Keratinocyte (primary cell): ENCODE data around the gene TRAF7. TPM values are rescaled to one million over a fixed set of nuclear protein-coding genes. Genes with fewer than 3 reads are reported as not detected.

Experiments used
- DNase-seq: peaks from one replicate; pipeline ENCODE4 v3.0.0-alpha.2; 2011; ENCODE audit warnings: low read depth, missing footprints, low spot score
- FAIRE-seq: peaks from 2 replicates; lab custom pipeline; 2011; peaks lifted over from hg19 to GRCh38; lab: Jason Lieb, UNC
- H2AFZ ChIP-seq: 2 replicates; pipeline ENCODE4 v1.6.0; 2012; ENCODE audit warnings: low read length, control low read depth, inconsistent platforms; ENCODE audit not compliant: control insufficient read depth
- H3K27ac ChIP-seq: 2 replicates; pipeline ENCODE4 v1.5.1; 2011; ENCODE audit warnings: low read length; ENCODE audit not compliant: control insufficient read depth, insufficient read depth
- H3K27me3 ChIP-seq: 3 replicates; pipeline ENCODE4 v1.6.0; 2011; ENCODE audit warnings: low read length; ENCODE audit not compliant: control insufficient read depth, insufficient read depth; ENCODE audit errors: extremely low read depth
- H3K36me3 ChIP-seq, 2 experiments: 2 replicates in 1 of 2; 3 replicates in 1 of 2; pipeline ENCODE4 v1.5.1; 2011; ENCODE audit warnings: low read length in 2 of 2, mild to moderate bottlenecking in 1 of 2; ENCODE audit not compliant: control insufficient read depth in 2 of 2, insufficient read depth in 2 of 2; ENCODE audit errors: extremely low read depth in 1 of 2
- H3K4me1 ChIP-seq: 3 replicates; pipeline ENCODE4 v1.5.1; 2011; ENCODE audit warnings: low read length; ENCODE audit not compliant: control insufficient read depth, insufficient read depth; ENCODE audit errors: extremely low read depth
- H3K4me2 ChIP-seq: 3 replicates; pipeline ENCODE4 v1.6.0; 2011; ENCODE audit warnings: low read depth, low read length; ENCODE audit not compliant: control insufficient read depth, insufficient read depth; ENCODE audit errors: extremely low read depth
- H3K4me3 ChIP-seq, 3 experiments: fragments of 200-600 bp in 1 of 3; sonication (generic) in 1 of 3; 2 replicates in 2 of 3; 3 replicates in 1 of 3; pipeline ENCODE4 v1.5.1; 2011 to 2016; ENCODE audit warnings: low read length in 3 of 3, mild to moderate bottlenecking in 3 of 3, control low read depth in 2 of 3, inconsistent platforms in 1 of 3, low read depth in 1 of 3, mixed read lengths in 1 of 3, mixed run types in 1 of 3, moderate library complexity in 1 of 3; ENCODE audit not compliant: control insufficient read depth in 2 of 3, insufficient read depth in 2 of 3; ENCODE audit errors: extremely low read depth in 1 of 3
- H3K79me2 ChIP-seq: 2 replicates; pipeline ENCODE4 v1.6.0; 2012; ENCODE audit warnings: low read length; ENCODE audit not compliant: control insufficient read depth, insufficient read depth
- H3K9ac ChIP-seq: 3 replicates; pipeline ENCODE4 v1.6.0; 2011; ENCODE audit warnings: low read length; ENCODE audit not compliant: control insufficient read depth, insufficient read depth; ENCODE audit errors: extremely low read depth
- H3K9me1 ChIP-seq: 3 replicates; pipeline ENCODE4 v1.6.0; 2011; ENCODE audit warnings: low read length; ENCODE audit not compliant: control insufficient read depth, insufficient read depth; ENCODE audit errors: extremely low read depth
- H3K9me3 ChIP-seq: 2 replicates; pipeline ENCODE4 v1.5.1; 2012; ENCODE audit warnings: low read depth, low read length; ENCODE audit not compliant: control insufficient read depth
- H4K20me1 ChIP-seq: 3 replicates; pipeline ENCODE4 v1.6.0; 2011; ENCODE audit warnings: low read length; ENCODE audit not compliant: control insufficient read depth, insufficient read depth; ENCODE audit errors: extremely low read depth
- EZH2 ChIP-seq: IDR thresholded peaks from one replicate; pipeline ENCODE4 v1.6.1; 2012; ENCODE audit warnings: inconsistent platforms, mild to moderate bottlenecking, low read length, moderate library complexity
- dilution Hi-C: fragments of 300-500 bp; cut with MboI; formaldehyde crosslinking; loops from one replicate; pipeline ENCODE4 v1.7.0; 2020; ENCODE audit warnings: low sequenced_read_pairs; ENCODE audit not compliant: extremely low pct_ligation_motif_present
- polyA plus RNA-seq, 5 experiments: library from polyadenylated mRNA; depleted of rRNA in 3 of 5; stranded (reverse) in 3 of 5; stranded (forward) in 1 of 5; unstranded in 1 of 5; fragments of >200 nt; gene quantifications; 1 replicate in 1 of 5; 2 replicates in 3 of 5; 3 replicates in 1 of 5; pipeline versions ENCODE4 v1.2.1 to v1.2.3, GENCODE V29; 2011 to 2012; ENCODE audit warnings: missing spikeins in 2 of 5, low read depth in 1 of 5, low replicate concordance in 1 of 5
- TF ChIP-seq, protein P1 (sequence below), 3 experiments: IDR thresholded peaks in 1 of 3; conservative IDR thresholded peaks in 1 of 3; optimal IDR thresholded peaks in 1 of 3; 2 replicates in 2 of 3; 3 replicates in 1 of 3; pipeline versions ENCODE3 to v1.5.1; 2011; ENCODE audit warnings: low read length in 3 of 3, mild to moderate bottlenecking in 3 of 3, moderate library complexity in 2 of 3, control low read depth in 1 of 3, inconsistent platforms in 1 of 3; ENCODE audit not compliant: insufficient read depth in 2 of 3; ENCODE audit errors: extremely low read depth in 1 of 3

TRAF7 gene
- polyA plus RNA-seq, 1 donor (not counting 4 experiments of a cell fraction or from before 2014, with no cell fraction given): 38.4 TPM

GRCh38 chr16:2210386-2211365, 55.1 kb downstream of the TRAF7 start, which contains the start of gene BRICD5:
TSS of gene BRICD5 (minus strand) at chr16:2210863. CDS start at chr16:2210833, 30 bp downstream.
- Histone ChIP-seq H3K9ac (no peak within 1 kb of the TSS), H3K36me3 (peaks cover 12 to 26% of the 10 kb centered on the region in 2 experiments), H3K79me2 (peaks cover 26% of the 10 kb centered on the region), H3K9me1 (no peaks in the 10 kb centered on the region), H3K27me3 (no peaks in the 10 kb centered on the region), H2AFZ (no peak within 1 kb of the TSS), H3K4me2 (no peak within 1 kb of the TSS), H3K9me3 (no peaks in the 10 kb centered on the region), H3K4me3 (no peak within 1 kb of the TSS), H4K20me1 (no peaks in the 10 kb centered on the region), H3K4me1 (peaks cover 17% of the 10 kb centered on the region), H3K27ac (no peak within 1 kb of the TSS)
- FAIRE-seq: no peak
- dilution Hi-C loops: no loop called here
- no peak for TF ChIP-seq EZH2
- TF ChIP-seq, protein P1, sequence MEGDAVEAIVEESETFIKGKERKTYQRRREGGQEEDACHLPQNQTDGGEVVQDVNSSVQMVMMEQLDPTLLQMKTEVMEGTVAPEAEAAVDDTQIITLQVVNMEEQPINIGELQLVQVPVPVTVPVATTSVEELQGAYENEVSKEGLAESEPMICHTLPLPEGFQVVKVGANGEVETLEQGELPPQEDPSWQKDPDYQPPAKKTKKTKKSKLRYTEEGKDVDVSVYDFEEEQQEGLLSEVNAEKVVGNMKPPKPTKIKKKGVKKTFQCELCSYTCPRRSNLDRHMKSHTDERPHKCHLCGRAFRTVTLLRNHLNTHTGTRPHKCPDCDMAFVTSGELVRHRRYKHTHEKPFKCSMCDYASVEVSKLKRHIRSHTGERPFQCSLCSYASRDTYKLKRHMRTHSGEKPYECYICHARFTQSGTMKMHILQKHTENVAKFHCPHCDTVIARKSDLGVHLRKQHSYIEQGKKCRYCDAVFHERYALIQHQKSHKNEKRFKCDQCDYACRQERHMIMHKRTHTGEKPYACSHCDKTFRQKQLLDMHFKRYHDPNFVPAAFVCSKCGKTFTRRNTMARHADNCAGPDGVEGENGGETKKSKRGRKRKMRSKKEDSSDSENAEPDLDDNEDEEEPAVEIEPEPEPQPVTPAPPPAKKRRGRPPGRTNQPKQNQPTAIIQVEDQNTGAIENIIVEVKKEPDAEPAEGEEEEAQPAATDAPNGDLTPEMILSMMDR (optimal IDR thresholded peaks at IDR 0.05 in 1 of 3, IDR thresholded peaks at IDR 0.05 in 1 of 3, conservative IDR thresholded peaks at IDR 0.05 in 1 of 3; ENCODE audit: extremely low read depth in 1 of 3, insufficient read depth in 2 of 3, low read length in 3 of 3): no peak
- DNase-seq: no peak

DNA sequence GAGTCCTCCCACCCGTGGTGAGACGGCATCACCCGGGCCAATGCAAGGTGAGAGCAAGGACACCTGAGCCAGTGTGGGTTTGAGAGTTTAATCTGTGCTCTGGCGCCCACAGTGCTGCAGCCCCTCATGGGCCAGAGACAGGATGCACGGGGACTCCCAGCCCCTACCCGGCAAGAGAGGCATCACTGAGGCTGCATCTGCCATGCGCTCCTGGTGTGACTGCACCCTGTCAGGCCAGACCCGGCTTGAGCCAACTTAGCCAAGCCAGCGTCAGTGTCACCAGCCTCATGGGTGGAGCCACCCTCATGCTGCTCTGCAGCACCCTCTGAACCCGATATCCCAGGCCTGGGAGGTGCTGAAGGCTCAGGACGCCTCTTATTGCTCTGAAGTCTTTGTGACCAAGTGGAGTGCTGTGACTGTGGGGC, 56.4 kb downstream of the TRAF7 start:
- H3K79me2 ChIP-seq: peaks cover 20% of the 10 kb centered on the region
- H3K36me3 ChIP-seq: peaks cover 12 to 23% of the 10 kb centered on the region in 2 experiments
- H3K4me3 ChIP-seq: no peak overlapping the region
- TF ChIP-seq, protein P1 (optimal IDR thresholded peaks at IDR 0.05 in 1 of 3, IDR thresholded peaks at IDR 0.05 in 1 of 3, conservative IDR thresholded peaks at IDR 0.05 in 1 of 3; ENCODE audit: extremely low read depth in 1 of 3, insufficient read depth in 2 of 3, low read length in 3 of 3): no peak
- no peak for DNase-seq
- H4K20me1 ChIP-seq: no peaks in the 10 kb centered on the region
- H3K27me3 ChIP-seq: no peaks in the 10 kb centered on the region
- dilution Hi-C loops: no loop called here
- H2AFZ ChIP-seq: no peak overlapping the region
- no peak for FAIRE-seq
- peaks cover 13% of the 10 kb centered on the region for H3K4me1 ChIP-seq
- no peaks in the 10 kb centered on the region for H3K9me1 ChIP-seq
- no peak overlapping the region for H3K27ac ChIP-seq
- no peaks in the 10 kb centered on the region for H3K9me3 ChIP-seq
- no peak overlapping the region for H3K9ac ChIP-seq
- H3K4me2 ChIP-seq: no peak overlapping the region
